H1 (cell line): ENCODE results near the gene TMSB15B. TPM values are rescaled to one million over a fixed set of nuclear protein-coding genes. Genes with fewer than 3 reads are reported as not detected.

ENCODE experiments used
- CTCF ChIA-PET: fragments of 300-600 bp; sonication (Branson Sonifier 250); formaldehyde crosslinking; loops from one replicate; lab custom pipeline; 2021; ENCODE audit not compliant: partially characterized antibody; lab: Charles Lee
- POLR2A ChIA-PET: fragments of 300-600 bp; sonication (Branson Sonifier 250); formaldehyde crosslinking; loops from one replicate; lab custom pipeline; 2021; ENCODE audit warnings: inconsistent platforms; ENCODE audit not compliant: partially characterized antibody; lab: Charles Lee
- DNase-seq, 2 experiments: peaks; one replicate each; pipeline versions ENCODE4 v3.0.0 to v3.0.0-alpha.2; 2010 to 2022; ENCODE audit warnings: low spot score in 2 of 2, low read depth in 1 of 2, mixed read lengths in 1 of 2
- FAIRE-seq: peaks from 2 replicates; lab custom pipeline; 2011; peaks lifted over from hg19 to GRCh38; lab: Jason Lieb, UNC
- H2AFZ ChIP-seq: 2 replicates; pipeline ENCODE4 v1.8.1; 2012; ENCODE audit warnings: low read length, inconsistent platforms
- H2AK5ac ChIP-seq: 2 replicates; pipeline ENCODE4 v1.6.1; 2013; ENCODE audit warnings: low read depth, low read length
- H2BK120ac ChIP-seq: replicated peaks from 2 replicates; pipeline ENCODE3; 2013; ENCODE audit warnings: low read depth, low read length, inconsistent platforms
- H2BK12ac ChIP-seq: 2 replicates; pipeline ENCODE4 v1.6.1; 2013; ENCODE audit warnings: low read depth, low read length
- H2BK15ac ChIP-seq: 2 replicates; pipeline ENCODE4 v1.6.1; 2013; ENCODE audit warnings: low read length
- H2BK20ac ChIP-seq: 2 replicates; pipeline ENCODE4 v1.6.1; 2013; ENCODE audit warnings: low read length
- H2BK5ac ChIP-seq: 2 replicates; pipeline ENCODE4 v1.6.1; 2013; ENCODE audit warnings: low read depth, low read length
- H3K14ac ChIP-seq: 2 replicates; pipeline ENCODE4 v1.6.1; 2013; ENCODE audit warnings: inconsistent platforms; ENCODE audit not compliant: insufficient read length
- H3K18ac ChIP-seq: 2 replicates; pipeline ENCODE4 v1.6.1; 2013; ENCODE audit warnings: low read length; ENCODE audit errors: extremely low read depth
- H3K23ac ChIP-seq: 2 replicates; pipeline ENCODE4 v1.6.1; 2013; ENCODE audit warnings: inconsistent platforms; ENCODE audit not compliant: insufficient read length
- H3K23me2 ChIP-seq: 2 replicates; pipeline ENCODE4 v1.6.1; 2013; ENCODE audit warnings: low read depth, low read length
- H3K27ac ChIP-seq: 2 replicates; pipeline ENCODE4 v1.6.1; 2011; ENCODE audit warnings: low read depth, low read length, inconsistent platforms
- H3K27me3 ChIP-seq, 4 experiments: replicated peaks in 1 of 4; 1 replicate in 1 of 4; 2 replicates in 3 of 4; pipeline versions ENCODE4 v1.6.1 to v1.8.1; 2011 to 2013; ENCODE audit warnings: low read length in 3 of 4, mild to moderate bottlenecking in 3 of 4, inconsistent platforms in 2 of 4, mixed read lengths in 2 of 4, moderate library complexity in 1 of 4; ENCODE audit not compliant: control insufficient read depth in 3 of 4, insufficient read depth in 3 of 4; ENCODE audit errors: extremely low read depth in 1 of 4
- H3K36me3 ChIP-seq, 4 experiments: 2 replicates each; pipeline versions ENCODE4 v1.6.1 to v1.8.1; 2011 to 2013; ENCODE audit warnings: mild to moderate bottlenecking in 4 of 4, low read length in 3 of 4, moderate library complexity in 2 of 4, control low read depth in 1 of 4, inconsistent platforms in 1 of 4; ENCODE audit not compliant: insufficient read depth in 4 of 4, control insufficient read depth in 2 of 4
- H3K4ac ChIP-seq: replicated peaks from 2 replicates; pipeline ENCODE3; 2013; ENCODE audit warnings: low read length, low read depth, mixed read lengths, inconsistent platforms; ENCODE audit not compliant: insufficient read length
- H3K4me1 ChIP-seq, 4 experiments: replicated peaks in 1 of 4; 1 replicate in 1 of 4; 2 replicates in 3 of 4; pipeline versions ENCODE4 v1.6.1 to v1.8.1; 2011 to 2013; ENCODE audit warnings: low read length in 3 of 4, inconsistent platforms in 2 of 4, mixed read lengths in 1 of 4; ENCODE audit not compliant: insufficient read depth in 4 of 4, control insufficient read depth in 3 of 4
- H3K4me2 ChIP-seq, 2 experiments: 2 replicates each; pipeline versions ENCODE4 v1.6.1 to v1.8.1; 2011 to 2013; ENCODE audit warnings: low read depth in 2 of 2, low read length in 2 of 2, control low read depth in 1 of 2, inconsistent platforms in 1 of 2, mild to moderate bottlenecking in 1 of 2; ENCODE audit not compliant: insufficient read depth in 1 of 2
- H3K4me3 ChIP-seq, 4 experiments: fragments of 200-600, 300-600 bp in 1 of 4; sonication (generic), shearing (Covaris generic), sonication (Bioruptor Twin) in 1 of 4; 2 replicates each; pipeline versions ENCODE4 v1.5.1 to v1.8.1; 2011 to 2016; ENCODE audit warnings: low read length in 4 of 4, low read depth in 3 of 4, control low read depth in 2 of 4, inconsistent platforms in 2 of 4, mild to moderate bottlenecking in 2 of 4, mixed read lengths in 1 of 4, moderate library complexity in 1 of 4; ENCODE audit not compliant: insufficient read depth in 2 of 4; ENCODE audit errors: extremely low read depth in 1 of 4
- H3K56ac ChIP-seq: replicated peaks from 2 replicates; pipeline ENCODE3; 2013; ENCODE audit warnings: low read depth, mild to moderate bottlenecking, mixed read lengths, low read length, inconsistent platforms; ENCODE audit not compliant: insufficient read length
- H3K79me1 ChIP-seq: 2 replicates; pipeline ENCODE4 v1.6.1; 2013; ENCODE audit warnings: low read depth, low read length, control low read depth
- H3K79me2 ChIP-seq, 2 experiments: 2 replicates each; pipeline versions ENCODE4 v1.6.1 to v1.8.1; 2012 to 2013; ENCODE audit warnings: low read length in 2 of 2, mild to moderate bottlenecking in 2 of 2, inconsistent platforms in 1 of 2; ENCODE audit not compliant: insufficient read depth in 2 of 2, control insufficient read depth in 1 of 2
- H3K9ac ChIP-seq, 4 experiments: replicated peaks in 1 of 4; 1 replicate in 1 of 4; 2 replicates in 3 of 4; pipeline versions ENCODE4 v1.6.1 to v1.8.1; 2011 to 2013; ENCODE audit warnings: low read depth in 3 of 4, low read length in 3 of 4, control low read depth in 2 of 4, mild to moderate bottlenecking in 2 of 4, moderate library complexity in 2 of 4, inconsistent platforms in 1 of 4; ENCODE audit errors: extremely low read depth in 1 of 4
- H3K9me3 ChIP-seq, 2 experiments: 2 replicates each; pipeline versions ENCODE4 v1.6.1 to v1.8.1; 2012 to 2013; ENCODE audit warnings: mild to moderate bottlenecking in 2 of 2, moderate library complexity in 2 of 2, control low read depth in 1 of 2, inconsistent platforms in 1 of 2, low read depth in 1 of 2, low read length in 1 of 2, mixed read lengths in 1 of 2; ENCODE audit not compliant: insufficient read depth in 2 of 2
- H4K20me1 ChIP-seq, 2 experiments: replicated peaks in 1 of 2; 2 replicates each; pipeline versions ENCODE3 to v1.8.1; 2011 to 2013; ENCODE audit warnings: inconsistent platforms in 2 of 2, low read length in 2 of 2, mild to moderate bottlenecking in 1 of 2; ENCODE audit not compliant: insufficient read depth in 2 of 2, control insufficient read depth in 1 of 2
- H4K5ac ChIP-seq: 2 replicates; pipeline ENCODE4 v1.6.1; 2013; ENCODE audit warnings: low read length, low read depth, mixed read lengths, inconsistent platforms; ENCODE audit not compliant: insufficient read length
- H4K8ac ChIP-seq: 2 replicates; pipeline ENCODE4 v1.8.0; 2013; ENCODE audit warnings: mild to moderate bottlenecking, moderate library complexity, low read length, inconsistent platforms; ENCODE audit not compliant: insufficient read depth; ENCODE audit errors: extremely low read depth
- H4K91ac ChIP-seq: replicated peaks from 2 replicates; pipeline ENCODE3; 2013; ENCODE audit warnings: low read length, mixed read lengths, inconsistent platforms; ENCODE audit not compliant: insufficient read length
- BACH1 ChIP-seq: IDR thresholded peaks from 2 replicates; pipeline ENCODE4 v1.6.1; 2012; ENCODE audit warnings: low read length, improper control_type of control experiment
- POU5F1 ChIP-seq: IDR thresholded peaks from 2 replicates; pipeline ENCODE4 v1.6.1; 2011; ENCODE audit warnings: low read depth, mild to moderate bottlenecking, low read length, moderate library complexity
- RBBP5 ChIP-seq: IDR thresholded peaks from 2 replicates; pipeline ENCODE4 v1.7.1; 2012; ENCODE audit warnings: low read depth, mild to moderate bottlenecking, inconsistent platforms, low read length, moderate library complexity, borderline replicate concordance
- RFX5 ChIP-seq: IDR thresholded peaks from 2 replicates; pipeline ENCODE4 v1.6.1; 2011; ENCODE audit warnings: low read depth, low read length, improper control_type of control experiment, borderline replicate concordance
- ZNF274 ChIP-seq: IDR thresholded peaks from 2 replicates; pipeline ENCODE4 v1.7.0; 2012; ENCODE audit warnings: low read length, borderline replicate concordance; ENCODE audit errors: extremely low read depth
- WGBS, 2 experiments: shearing (Covaris generic) in 1 of 2; methylation state at CpG; one replicate each; pipeline versions ENCODE4 v1.1.6 to v1.1.7; 2013 to 2015; ENCODE audit warnings: low lambda C conversion rate in 2 of 2, mixed read lengths in 2 of 2, inconsistent platforms in 1 of 2, low coverage in 1 of 2, missing lambda C conversion rate in 1 of 2; ENCODE audit not compliant: insufficient replicate concordance in 2 of 2, insufficient coverage in 1 of 2, insufficient read length in 1 of 2; ENCODE audit errors: extremely low coverage in 1 of 2, missing lambda C conversion rate in 1 of 2; 5-methylcytosine and 5-hydroxymethylcytosine counted together
- polyA plus RNA-seq, 7 experiments: library from polyadenylated mRNA; depleted of rRNA in 3 of 7; stranded (reverse) in 5 of 7; unstranded in 2 of 7; fragments of >200 nt in 5 of 7; fragments of 200-250 nt in 2 of 7; gene quantifications; 1 replicate in 5 of 7; 2 replicates in 1 of 7; 4 replicates in 1 of 7; pipeline versions ENCODE4 v1.2.1 to v1.2.3, GENCODE V29; 2011 to 2013; ENCODE audit warnings: missing spikeins in 2 of 7, mixed read lengths in 2 of 7
- total RNA-seq: library from RNA; stranded (reverse); fragmentation: NEBNext Ultra II Directional; extraction: Animal tissue kit (Norgen Biotek cat#: 25700); gene quantifications from 2 replicates; pipeline ENCODE4 v1.2.1, GENCODE V29; 2021

TMSB15B gene
- total and polyA plus RNA-seq, 2 of the 8 experiments (the other 6 are each of a cell fraction or from before 2014, with no cell fraction given): 11.7 to 12.1 TPM

GRCh38 chrX:103949506-103949905, 12.9 kb upstream of the TMSB15B start:
- no peaks in the 10 kb centered on the region for H3K79me1 ChIP-seq
- 100% methylated on average over 1 of the region's 1 CpG; no CpG with 5 or more reads in 1 of the 2 experiments for WGBS, 2 experiments
- no peak overlapping the region for H3K56ac ChIP-seq
- no peak overlapping the region for H3K23ac ChIP-seq
- H3K9me3 ChIP-seq: peaks cover 3 to 15% of the 10 kb centered on the region in 2 experiments; a peak in 2 of 4 replicates
- DNase-seq (no peak), FAIRE-seq (no peak)
- no peak overlapping the region for H2AFZ ChIP-seq
- no peak overlapping the region for H4K5ac ChIP-seq
- no peak overlapping the region for H2BK120ac ChIP-seq
- no peak overlapping the region for H2BK20ac ChIP-seq
- H3K14ac ChIP-seq: no peak overlapping the region
- H3K4me1 ChIP-seq: no peaks in the 10 kb centered on the region
- no peak overlapping the region for H3K4me2 ChIP-seq
- H3K79me2 ChIP-seq: no peaks in the 10 kb centered on the region
- H3K23me2 ChIP-seq: no peaks in the 10 kb centered on the region
- H3K9ac ChIP-seq: no peak overlapping the region
- no peak overlapping the region for H4K91ac ChIP-seq
- no peak overlapping the region for H3K18ac ChIP-seq
- H4K8ac ChIP-seq: no peak overlapping the region
- ChIA-PET CTCF (no interaction called here), POLR2A (no interaction called here)
- no peaks in the 10 kb centered on the region for H3K36me3 ChIP-seq
- H2BK15ac ChIP-seq: no peak overlapping the region
- H2AK5ac ChIP-seq: no peak overlapping the region
- no peaks in the 10 kb centered on the region for H3K27me3 ChIP-seq
- H2BK5ac ChIP-seq: no peak overlapping the region
- TF ChIP-seq RFX5: no peak
- TF ChIP-seq POU5F1: no peak
- TF ChIP-seq ZNF274: no peak
- TF ChIP-seq RBBP5: no peak
- TF ChIP-seq BACH1: no peak
- no peaks in the 10 kb centered on the region for H4K20me1 ChIP-seq
- H2BK12ac ChIP-seq: no peak overlapping the region
- H3K4me3 ChIP-seq: no peak overlapping the region
- H3K4ac ChIP-seq: no peak overlapping the region
- H3K27ac ChIP-seq: no peak overlapping the region
